HS-5 (cell line): ENCODE data around the gene SCYL2.
"Not testable (repeated sequence)": the region's sequence is repeated elsewhere in the genome, so short reads cannot be mapped to it uniquely, and the experiment has no call there.

Source experiments
- DNase-seq: peaks from one replicate; pipeline ENCODE4 v3.0.0-alpha.2; 2012; ENCODE audit warnings: low read depth

The SCYL2 gene

GRCh38 chr12:100329800-100330199 lies 62.8 kb downstream of the SCYL2 start:
- no peak for DNase-seq

GRCh38 chr12:100331871-100332270 lies 64.9 kb downstream of the SCYL2 start:
- DNase-seq, result no peak

GRCh38 chr12:100332852-100333251 lies 65.9 kb downstream of the SCYL2 start:
- no peak for DNase-seq

GRCh38 chr12:100337299-100337698 lies 70.3 kb downstream of the SCYL2 start:
- DNase-seq, result no peak

- no peak for DNase-seq
Observed at GRCh38 chr12:100337727-100338126, 70.8 kb downstream of the SCYL2 start.

GRCh38 chr12:100339071-100339470 lies 72.1 kb downstream of the SCYL2 start:
- DNase-seq, result no peak

- DNase-seq, result not testable (repeated sequence)
Observed at GRCh38 chr12:100342897-100343296, 75.9 kb downstream of the SCYL2 start.

DNA sequence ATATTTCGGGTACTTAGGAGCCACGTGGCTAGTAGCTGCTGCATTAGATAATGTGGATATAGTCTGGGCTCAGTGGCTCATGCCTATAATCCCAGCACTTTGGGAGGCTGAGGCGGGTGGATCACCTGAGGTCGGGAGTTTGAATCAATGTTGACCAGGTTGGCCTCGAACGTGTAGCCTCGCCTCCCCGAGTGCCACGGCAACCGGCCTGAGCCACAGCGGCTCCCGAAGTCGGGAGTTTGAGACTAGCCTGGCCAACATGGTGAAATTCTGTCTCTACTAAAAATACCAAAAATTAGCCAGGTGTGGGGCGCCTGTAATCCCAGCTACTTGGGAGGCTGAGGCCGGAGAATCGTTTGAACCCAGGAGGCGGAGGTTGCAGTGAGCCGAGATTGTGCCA lies 77.4 kb downstream of the SCYL2 start:
- DNase-seq, result not testable (repeated sequence)

GRCh38 chr12:100345020-100345767 lies 78.2 kb downstream of the SCYL2 start:
- DNase-seq, result no peak

- no peak for DNase-seq
Observed at GRCh38 chr12:100346660-100347059, 79.7 kb downstream of the SCYL2 start.

- DNase-seq, result peak; percentile 19
Observed at GRCh38 chr12:100348657-100349454, 81.9 kb downstream of the SCYL2 start.

GRCh38 chr12:100356644-100357223 lies 89.8 kb downstream of the SCYL2 start, which contains the start of gene SLC17A8:
TSS of gene SLC17A8 (plus strand) at chr12:100357074. CDS start at chr12:100357392, 318 bp downstream.
- DNase-seq, result no peak

- DNase-seq, result no peak
Observed at GRCh38 chr12:100359248-100359647, 92.3 kb downstream of the SCYL2 start.

DNA sequence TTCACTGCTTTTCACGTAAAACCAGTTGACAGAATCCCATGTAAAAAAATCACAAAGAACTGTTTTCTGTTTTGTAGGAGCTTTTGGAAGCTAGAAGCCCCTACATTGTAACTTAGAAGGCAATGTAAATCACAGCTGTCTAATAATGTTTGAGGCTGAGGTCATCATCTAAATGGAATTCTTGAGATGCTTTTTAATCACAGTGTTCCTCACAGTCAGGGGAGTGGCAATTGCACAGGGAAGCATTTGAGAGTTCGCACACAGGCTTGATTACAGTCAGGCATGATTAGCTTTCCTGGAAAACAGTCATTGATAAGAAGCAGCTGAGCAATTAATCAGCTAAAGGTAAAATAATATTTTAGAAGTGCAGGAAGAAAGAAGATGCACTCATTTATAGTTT lies 92.8 kb downstream of the SCYL2 start:
- DNase-seq, result peak; percentile 13

GRCh38 chr12:100360450-100360849 lies 93.5 kb downstream of the SCYL2 start:
- no peak for DNase-seq

GRCh38 chr12:100364324-100364723 lies 97.3 kb downstream of the SCYL2 start:
- no peak for DNase-seq

- DNase-seq, result no peak
Observed at GRCh38 chr12:100365411-100365810, 98.4 kb downstream of the SCYL2 start.

- no peak for DNase-seq
Observed at GRCh38 chr12:100368066-100368465, 101.1 kb downstream of the SCYL2 start.

DNA sequence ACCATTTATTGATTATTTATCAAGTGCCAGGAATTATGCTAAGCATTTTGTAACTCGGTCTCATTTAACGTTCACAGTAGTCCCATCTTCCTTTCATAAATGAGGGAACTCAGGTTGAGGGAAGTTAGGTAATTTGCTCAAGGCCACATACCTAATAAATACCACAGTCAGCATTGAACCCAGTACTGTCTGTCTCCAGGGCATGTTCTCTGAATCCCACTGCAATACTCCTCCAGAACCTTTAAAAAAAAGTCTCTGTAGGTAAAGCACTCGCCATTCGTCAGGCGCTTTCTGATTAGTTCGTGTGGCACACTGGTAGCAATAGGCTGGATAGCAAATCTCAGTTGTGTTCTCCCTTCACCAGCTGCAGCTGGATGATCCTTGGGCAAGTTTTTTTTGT lies 104.2 kb downstream of the SCYL2 start:
- no peak for DNase-seq

DNA sequence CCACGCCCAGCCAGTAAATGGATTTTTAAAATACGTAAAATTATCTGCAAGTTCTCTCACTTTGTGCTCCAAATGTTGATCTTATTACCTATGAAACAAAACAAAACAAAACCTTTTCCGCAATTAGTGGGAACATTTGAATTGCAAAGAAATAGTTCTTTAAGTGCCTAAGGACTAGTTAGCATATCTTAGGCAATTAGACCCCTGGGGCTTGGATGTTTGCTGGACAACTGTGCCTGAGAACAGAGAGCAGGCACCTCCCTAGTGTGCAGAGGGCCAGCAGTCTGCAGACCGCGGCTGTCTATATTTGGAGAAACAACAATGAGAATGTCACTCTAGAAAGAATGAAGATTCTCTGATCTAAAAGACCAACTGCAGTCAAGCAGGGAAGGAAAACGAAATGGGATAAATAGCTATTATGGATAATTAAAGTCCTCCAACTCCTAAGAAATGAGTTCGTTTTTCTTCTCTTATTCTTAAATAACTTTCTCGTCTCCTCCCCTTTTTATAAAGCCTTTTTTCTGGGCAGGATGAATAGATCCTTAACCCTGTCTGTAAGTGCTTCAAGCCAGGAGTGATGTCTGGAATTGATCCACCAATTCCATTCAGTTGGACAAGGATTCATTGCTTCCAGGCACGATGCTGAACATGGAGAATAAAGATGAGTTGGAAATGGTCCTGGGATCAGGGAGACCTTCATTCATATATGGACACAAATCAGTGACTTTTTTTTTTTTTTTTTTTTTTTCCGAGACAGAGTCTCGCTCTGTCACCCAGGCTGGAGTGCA lies 106.1 kb downstream of the SCYL2 start:
- no peak for DNase-seq

DNA sequence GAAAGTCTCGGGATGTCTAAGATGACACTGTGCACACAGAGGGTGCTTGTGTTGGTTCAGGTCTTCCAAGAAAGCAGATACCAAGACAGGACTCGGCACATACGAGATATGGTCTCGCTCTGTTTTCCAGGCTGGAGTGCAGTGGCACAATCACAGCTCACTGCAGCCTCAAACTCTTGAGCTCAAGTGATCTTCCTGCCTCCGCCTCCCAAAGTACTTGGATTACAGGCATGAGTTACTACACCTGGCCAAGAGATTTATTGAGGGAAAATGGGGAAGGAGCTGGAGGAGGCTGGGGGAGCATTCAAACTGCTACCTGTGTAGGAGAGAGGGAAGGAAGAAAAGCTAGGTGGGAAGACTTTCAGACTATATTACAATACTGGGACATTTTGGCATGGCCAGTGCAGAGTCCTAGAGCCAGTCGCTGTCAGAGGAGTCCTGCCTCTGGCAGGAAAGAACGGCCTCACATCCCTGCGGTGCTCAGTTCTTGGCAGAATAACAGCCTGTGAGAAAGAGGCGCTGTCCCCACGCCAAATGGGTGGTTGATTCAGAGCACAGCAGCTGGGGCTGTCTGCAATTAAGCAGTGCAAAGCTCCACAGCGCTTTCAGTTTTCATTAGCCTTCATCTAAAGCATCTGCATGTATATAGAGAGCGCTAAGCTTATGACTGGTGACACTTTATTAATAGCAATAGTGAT lies 108.2 kb downstream of the SCYL2 start:
- DNase-seq, result no peak
